ENCODE measurements around the gene DGKG.

GRCh38 chr3:186339180-186339918 lies 22.7 kb downstream of the DGKG start:
- TF ChIP-seq CTCF (IDR thresholded peaks at IDR 0.05) (no peak), FOXJ3 (CRISPR knock-in tag; IDR thresholded peaks at IDR 0.05) (no peak), ELF1 (IDR thresholded peaks at IDR 0.05) (no peak)
